Heart left ventricle (tissue), 16 donors: ENCODE results near the gene IST1. TPM values are rescaled to one million over a fixed set of nuclear protein-coding genes. Genes with fewer than 3 reads are reported as not detected.

Experiments
- ATAC-seq, 4 donors: fragments of 200-7000 bp; cut with Tn5 transposase; one replicate each; pipeline ENCODE4 v1.9.1; 2020 to 2022; ENCODE audit warnings: moderate library complexity in 4 of 4, mild to moderate bottlenecking in 3 of 4, moderate number of reproducible peaks in 1 of 4
- DNase-seq, 5 donors: peaks; one replicate each; pipeline ENCODE4 v3.0.0-alpha.2; 2020
- H3K27ac ChIP-seq, 12 donors: fragments of 200-600 bp; sonication (generic) in 4 of 12; one replicate each; pipeline versions ENCODE4 v1.5.0 to v1.8.0; 2016 to 2022; ENCODE audit warnings: mild to moderate bottlenecking in 2 of 12
- H3K27me3 ChIP-seq, 9 donors: fragments of 200-600 bp; sonication (generic) in 2 of 9; one replicate each; pipeline versions ENCODE4 v1.5.1 to v1.8.0; 2016 to 2022; ENCODE audit warnings: mild to moderate bottlenecking in 3 of 9
- H3K36me3 ChIP-seq, 9 donors: fragments of 200-600 bp; sonication (generic) in 2 of 9; one replicate each; pipeline versions ENCODE4 v1.5.0 to v1.8.0; 2018 to 2022; ENCODE audit warnings: mild to moderate bottlenecking in 2 of 9
- H3K4me1 ChIP-seq, 12 donors: fragments of 200-600 bp; sonication (generic) in 4 of 12; one replicate each; pipeline versions ENCODE4 v1.5.0 to v1.8.0; 2016 to 2022; ENCODE audit warnings: mild to moderate bottlenecking in 3 of 12
- H3K4me3 ChIP-seq, 12 donors: fragments of 200-600 bp; sonication (generic) in 4 of 12; one replicate each; pipeline versions ENCODE4 v1.5.0 to v1.8.0; 2017 to 2022; ENCODE audit warnings: mild to moderate bottlenecking in 9 of 12, moderate library complexity in 4 of 12
- H3K9me3 ChIP-seq, 12 donors: fragments of 200-600 bp; sonication (generic) in 4 of 12; one replicate each; pipeline versions ENCODE4 v1.5.0 to v1.8.0; 2016 to 2022; ENCODE audit warnings: mild to moderate bottlenecking in 1 of 12
- POLR2A ChIP-seq, 2 donors: fragments of 450-650 bp; IDR thresholded peaks; one replicate each; pipeline ENCODE4 v1.6.1; 2017; ENCODE audit warnings: antibody characterized with exemption in 2 of 2, mild to moderate bottlenecking in 2 of 2, moderate library complexity in 2 of 2
- WGBS, 4 donors: extraction: QIAGEN DNeasy Blood & Tissue Kit in 2 of 4; methylation state at CpG; one replicate each; pipeline versions ENCODE4 v1.1.5 to v1.1.7; 2013 to 2018; 5-methylcytosine and 5-hydroxymethylcytosine counted together
- intact Hi-C, 10 donors: fragments of 100-400 bp; cut with DNase I; formaldehyde crosslinking; loops; one replicate each; pipeline versions ENCODE4 v1.11.1 to v1.14.2; 2022
- polyA plus RNA-seq, 2 donors: library from polyadenylated mRNA; stranded (reverse); fragments of 200-250 nt; gene quantifications; one replicate each; pipeline ENCODE4 v1.2.3, GENCODE V29; 2013
- total RNA-seq, 9 donors: library from RNA; depleted of rRNA in 2 of 9; stranded (reverse); fragments of >200 nt in 2 of 9; fragmentation: NEBNext Ultra II Directional in 3 of 9; extraction: Animal tissue kit (Norgen Biotek cat#: 25700) in 3 of 9; gene quantifications; one replicate each; pipeline versions ENCODE4 v1.1.0 to v1.2.4, GENCODE V29; 2016 to 2023
- TF ChIP-seq, protein P1 (sequence below), 12 donors: fragments of 200-600 bp; sonication (generic) in 4 of 12; IDR thresholded peaks; one replicate each; pipeline versions ENCODE4 v1.5.0 to v1.8.0; 2018 to 2022; ENCODE audit warnings: antibody characterized with exemption in 12 of 12, mild to moderate bottlenecking in 5 of 12
- donor health status: ischemic (EF 13 %, LVEDD 7.1; RV severe dilation, severe dysfunction).
- donor health status: healthy with polysubstance abuse.
- donor health status: DM: no; HTN: yes; CAD: no.
- donor health status: DM: no; HTN: no; CAD: no.
- donor health status: ischemic (EF 25% LVEDD 6.9; RV normal size, moderate dysfunction).
- donor health status: ischemic (EF 25% LVEDD 5.7; RV mildly dilated, moderate dysfunction).
- donor health status: healthy.
- donor health status: DM: yes; HTN: yes; CAD: no.
- donor health status: ischemic (EF 35%, LVEDD 5.7; RV mildly dilated, moderate dysfunction).
- donor health status: nonischemic (EF 11% LVEDD 7.7; RV severe dilation, severe dysfunction).
- donor health status: DM: yes; HTN: yes; CAD: no.
- donor health status: PGD.
- donor health status: ischemic (EF 29% LVEDD 5.4; RV normal size, mild dysfunction).
- donor health status: nonischemic (EF 23%, LVEDD 6.1; RV moderate dilation, normal function).

IST1 gene
- total and polyA plus RNA-seq, 11 donors, result 54.5 to 146 (median 108) TPM

DNA sequence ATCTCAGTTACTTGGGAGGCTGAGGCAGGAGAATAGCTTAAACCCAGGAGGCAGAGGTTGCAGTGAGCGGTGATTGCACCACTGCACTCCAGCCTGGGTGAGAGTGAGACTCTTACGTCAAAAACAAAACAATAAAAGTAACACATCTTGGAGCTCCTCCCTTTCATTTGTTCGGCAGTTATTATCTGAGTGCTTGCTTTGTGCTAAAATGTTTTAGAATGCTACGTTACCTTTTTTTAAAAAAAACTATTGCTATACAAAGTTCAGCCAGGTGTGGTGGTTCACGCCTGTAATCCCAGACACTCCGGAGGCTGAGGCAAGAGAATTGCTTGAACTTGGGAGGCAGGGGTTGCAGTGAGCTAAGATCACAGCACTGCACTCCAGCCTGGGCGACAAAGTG lies 15.8 kb downstream of the IST1 start:
- intact Hi-C loops, result no loop called here
- no peak for ATAC-seq
- 85 to 89% (median 86%) methylated on average over 7 of the region's 7 CpGs for WGBS, 4 donors
- DNase-seq, result no peak
- peaks cover 0 to 23% (median 10%) of the 10 kb centered on the region in 9 donors for H3K36me3 ChIP-seq
- no peak overlapping the region for H3K27ac ChIP-seq
- H3K9me3 ChIP-seq, result peaks cover 0 to 10% (median 0%) of the 10 kb centered on the region in 12 donors
- TF ChIP-seq POLR2A (IDR thresholded peaks at IDR 0.05), result no peak
- TF ChIP-seq, protein P1, sequence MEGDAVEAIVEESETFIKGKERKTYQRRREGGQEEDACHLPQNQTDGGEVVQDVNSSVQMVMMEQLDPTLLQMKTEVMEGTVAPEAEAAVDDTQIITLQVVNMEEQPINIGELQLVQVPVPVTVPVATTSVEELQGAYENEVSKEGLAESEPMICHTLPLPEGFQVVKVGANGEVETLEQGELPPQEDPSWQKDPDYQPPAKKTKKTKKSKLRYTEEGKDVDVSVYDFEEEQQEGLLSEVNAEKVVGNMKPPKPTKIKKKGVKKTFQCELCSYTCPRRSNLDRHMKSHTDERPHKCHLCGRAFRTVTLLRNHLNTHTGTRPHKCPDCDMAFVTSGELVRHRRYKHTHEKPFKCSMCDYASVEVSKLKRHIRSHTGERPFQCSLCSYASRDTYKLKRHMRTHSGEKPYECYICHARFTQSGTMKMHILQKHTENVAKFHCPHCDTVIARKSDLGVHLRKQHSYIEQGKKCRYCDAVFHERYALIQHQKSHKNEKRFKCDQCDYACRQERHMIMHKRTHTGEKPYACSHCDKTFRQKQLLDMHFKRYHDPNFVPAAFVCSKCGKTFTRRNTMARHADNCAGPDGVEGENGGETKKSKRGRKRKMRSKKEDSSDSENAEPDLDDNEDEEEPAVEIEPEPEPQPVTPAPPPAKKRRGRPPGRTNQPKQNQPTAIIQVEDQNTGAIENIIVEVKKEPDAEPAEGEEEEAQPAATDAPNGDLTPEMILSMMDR (IDR thresholded peaks at IDR 0.05), result no peak
- peaks cover 0 to 85% (median 53%) of the 10 kb centered on the region in 12 donors for H3K4me1 ChIP-seq
- H3K4me3 ChIP-seq, result no peak overlapping the region
- no peaks in the 10 kb centered on the region for H3K27me3 ChIP-seq

DNA sequence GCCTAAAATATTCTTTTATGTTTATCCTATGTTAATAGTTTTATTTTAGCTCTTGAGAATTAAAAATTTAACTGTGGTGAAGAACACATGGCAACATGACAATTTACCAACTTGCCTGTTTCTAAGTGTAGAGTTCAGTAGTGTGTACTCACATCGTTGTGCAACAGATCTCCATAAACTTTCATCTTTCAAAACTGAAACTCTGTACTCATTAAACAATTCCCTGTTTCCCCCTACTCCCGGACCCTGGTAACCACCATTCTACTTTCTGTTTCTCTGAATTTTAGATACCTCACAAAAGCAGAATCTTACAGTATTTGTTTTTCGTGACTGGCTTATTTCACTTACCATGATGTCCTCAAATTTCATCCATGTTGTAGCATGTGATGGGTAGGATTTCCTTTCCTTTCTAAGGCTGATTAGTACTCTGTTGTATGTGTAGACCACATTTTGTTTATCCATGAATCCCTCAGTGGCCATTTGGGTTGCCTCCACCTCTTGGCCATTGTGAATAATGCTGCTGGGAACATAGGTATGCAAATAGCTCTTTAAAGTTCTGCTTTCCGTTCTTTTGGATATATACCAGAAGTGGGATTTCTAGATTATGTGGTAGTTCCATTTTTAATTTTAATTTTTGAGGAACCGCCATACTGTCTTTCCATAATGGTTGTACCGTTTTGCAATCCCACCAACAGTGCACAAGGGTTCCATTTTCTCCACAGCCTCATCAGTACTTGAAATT lies 17.4 kb downstream of the IST1 start:
- WGBS, 4 donors, result 87 to 92% (median 90%) methylated on average over 6 of the region's 6 CpGs
- Histone ChIP-seq H3K27me3 (no peaks in the 10 kb centered on the region), H3K36me3 (peaks cover 0 to 39% (median 25%) of the 10 kb centered on the region in 9 donors), H3K27ac (peak overlapping the region in 1 of 12 donors; percentile 29), H3K4me1 (peaks cover 0 to 96% (median 66%) of the 10 kb centered on the region in 12 donors), H3K4me3 (no peak overlapping the region), H3K9me3 (no peaks in the 10 kb centered on the region)
- ATAC-seq, result no peak
- TF ChIP-seq POLR2A (IDR thresholded peaks at IDR 0.05), result no peak
- TF ChIP-seq, protein P1 (IDR thresholded peaks at IDR 0.05), result no peak
- DNase-seq, result no peak
- intact Hi-C loops, result no loop called here

DNA sequence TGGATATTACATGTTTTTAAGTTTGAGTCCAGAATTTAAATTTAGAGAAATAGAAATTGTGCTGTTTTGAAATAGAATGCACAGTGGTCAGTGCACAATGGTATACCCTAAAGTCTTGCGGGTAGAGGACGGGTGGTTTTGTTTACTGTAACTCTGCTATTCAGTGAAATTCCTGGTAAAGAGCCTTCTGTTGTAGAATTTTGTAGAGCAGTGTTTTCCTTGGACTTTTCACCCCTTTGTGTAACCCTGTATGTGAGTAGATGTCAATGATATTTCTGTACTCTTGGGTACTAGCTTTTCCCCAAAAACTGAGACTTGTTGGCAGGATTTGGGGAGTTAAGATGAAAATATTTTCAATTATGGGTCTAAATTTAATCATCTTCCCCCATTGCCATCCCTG lies 19.5 kb downstream of the IST1 start:
- Histone ChIP-seq H3K36me3 (peaks cover 2 to 48% (median 40%) of the 10 kb centered on the region in 9 donors), H3K27ac (peak overlapping the region in 1 of 12 donors; percentile 14), H3K27me3 (no peaks in the 10 kb centered on the region), H3K4me1 (peaks cover 0 to 98% (median 63%) of the 10 kb centered on the region in 12 donors), H3K9me3 (peaks cover 0 to 6% (median 0%) of the 10 kb centered on the region in 12 donors), H3K4me3 (no peak overlapping the region)
- DNase-seq (no peak), ATAC-seq (no peak)
- TF ChIP-seq, protein P1 (IDR thresholded peaks at IDR 0.05), result no peak
- TF ChIP-seq POLR2A (IDR thresholded peaks at IDR 0.05), result no peak
- WGBS, 4 donors, result 49 to 66% (median 63%) methylated on average over 2 of the region's 2 CpGs
- intact Hi-C loops, result no loop called here

DNA sequence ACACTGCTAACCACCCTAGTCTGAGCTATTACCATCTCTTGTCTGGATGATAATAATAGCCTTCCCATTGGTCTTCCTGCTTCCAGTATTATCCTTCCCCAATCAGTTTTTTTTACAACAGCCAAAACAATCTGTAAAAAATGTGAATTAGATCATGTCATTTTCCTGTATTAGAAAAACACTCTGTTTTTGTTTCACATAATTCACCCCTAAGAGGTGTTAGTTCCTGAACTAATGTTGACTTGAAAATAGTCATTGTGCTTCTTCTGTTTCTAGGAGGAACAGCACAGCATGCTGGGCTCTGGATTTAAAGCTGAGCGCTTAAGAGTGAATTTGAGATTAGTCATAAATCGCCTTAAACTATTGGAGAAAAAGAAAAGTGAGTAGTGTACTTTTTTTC lies 20.0 kb downstream of the IST1 start:
- no peak for TF ChIP-seq POLR2A (IDR thresholded peaks at IDR 0.05)
- TF ChIP-seq, protein P1 (IDR thresholded peaks at IDR 0.05), result no peak
- intact Hi-C loops, result no loop called here
- Histone ChIP-seq H3K27ac (peak overlapping the region in 1 of 12 donors; percentile 33), H3K4me1 (peaks cover 0 to 93% (median 58%) of the 10 kb centered on the region in 12 donors), H3K27me3 (no peaks in the 10 kb centered on the region), H3K4me3 (no peak overlapping the region), H3K9me3 (peaks cover 0 to 6% (median 0%) of the 10 kb centered on the region in 12 donors), H3K36me3 (peaks cover 2 to 53% (median 45%) of the 10 kb centered on the region in 9 donors)
- 83 to 87% (median 85%) methylated on average over 2 of the region's 2 CpGs for WGBS, 4 donors
- ATAC-seq (no peak), DNase-seq (no peak)
